GM18520 (cell line): ENCODE data around the gene F12.
A peak's percentile ranks its signal among the peaks of the same experiment; 100 is the strongest.

ENCODE experiments used
- ATAC-seq: cut with Tn5 transposase; IDR thresholded peaks from one replicate; pipeline ENCODE4 v1.9.1; 2021; ENCODE audit not compliant: unreplicated experiment

F12 gene

GRCh38 chr5:177446200-177447065, 37.1 kb upstream of the F12 start, which contains the start of gene PRR7:
Gene PRR7, plus strand, starts transcription at chr5:177446814. Its CDS starts 8,254 bp downstream, at chr5:177455068.
- ATAC-seq, result peak; percentile 36

GRCh38 chr5:177445917-177446199, 36.5 kb upstream of the F12 start:
- ATAC-seq, result no peak

GRCh38 chr5:177445052-177445916, 35.9 kb upstream of the F12 start:
- ATAC-seq, result no peak

GRCh38 chr5:177444106-177445051, 35.0 kb upstream of the F12 start:
- ATAC-seq, result no peak

GRCh38 chr5:177443144-177443983, 34.0 kb upstream of the F12 start:
- no peak for ATAC-seq

GRCh38 chr5:177442066-177442826, 32.9 kb upstream of the F12 start:
- ATAC-seq, result no peak

GRCh38 chr5:177440990-177441780, 31.8 kb upstream of the F12 start:
- no peak for ATAC-seq

GRCh38 chr5:177440211-177440989, 31.0 kb upstream of the F12 start:
- ATAC-seq, result no peak

- no peak for ATAC-seq
These were observed 30.2 kb upstream of the F12 start for GRCh38 chr5:177439518-177440053.

GRCh38 chr5:177438468-177438867, 29.1 kb upstream of the F12 start:
- no peak for ATAC-seq

GRCh38 chr5:177437623-177438022, 28.3 kb upstream of the F12 start:
- no peak for ATAC-seq

- no peak for ATAC-seq
These were observed 26.6 kb upstream of the F12 start for GRCh38 chr5:177435847-177436536.

GRCh38 chr5:177434942-177435738, 25.8 kb upstream of the F12 start:
- ATAC-seq, result no peak

GRCh38 chr5:177434437-177434836, 25.1 kb upstream of the F12 start:
- no peak for ATAC-seq

GRCh38 chr5:177433658-177434217, 24.4 kb upstream of the F12 start:
- no peak for ATAC-seq
